GM19023 (cell line): Measurements from ENCODE around the gene STIM2.

Experiments
- ATAC-seq: cut with Tn5 transposase; IDR thresholded peaks from one replicate; pipeline ENCODE4 v1.9.1; 2021; ENCODE audit warnings: mild to moderate bottlenecking, moderate library complexity; ENCODE audit not compliant: unreplicated experiment

The STIM2 gene

GRCh38 chr4:26996745-26997144 is 136.1 kb downstream of the STIM2 start:
- no peak for ATAC-seq

GRCh38 chr4:26999689-27000088 is 139.0 kb downstream of the STIM2 start:
- no peak for ATAC-seq

GRCh38 chr4:27000122-27000521 is 139.5 kb downstream of the STIM2 start:
- no peak for ATAC-seq

DNA sequence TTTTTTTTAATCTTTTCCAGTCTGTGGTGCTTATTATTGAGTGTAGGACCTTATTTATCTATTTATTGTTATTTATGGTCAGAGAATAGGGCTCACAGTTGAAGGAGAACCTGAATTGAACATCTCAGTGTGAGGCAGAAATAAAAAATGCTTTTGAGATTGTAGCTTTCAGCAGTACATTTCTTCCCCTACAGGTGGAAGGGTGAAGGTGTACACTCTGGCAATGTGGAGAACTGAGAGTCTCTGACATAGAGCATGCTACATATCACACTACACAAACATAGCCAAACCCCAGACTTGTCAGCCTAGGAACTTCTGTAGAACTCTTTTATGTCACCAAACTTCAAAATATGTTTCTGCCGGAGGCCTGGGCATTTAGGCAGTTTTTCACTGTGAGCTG is 140.2 kb downstream of the STIM2 start:
- peak; percentile 78 for ATAC-seq

- ATAC-seq: no peak
These were observed 140.9 kb downstream of the STIM2 start for GRCh38 chr4:27001398-27002164.

GRCh38 chr4:27003642-27004113 is 143.0 kb downstream of the STIM2 start:
- ATAC-seq: no peak

DNA sequence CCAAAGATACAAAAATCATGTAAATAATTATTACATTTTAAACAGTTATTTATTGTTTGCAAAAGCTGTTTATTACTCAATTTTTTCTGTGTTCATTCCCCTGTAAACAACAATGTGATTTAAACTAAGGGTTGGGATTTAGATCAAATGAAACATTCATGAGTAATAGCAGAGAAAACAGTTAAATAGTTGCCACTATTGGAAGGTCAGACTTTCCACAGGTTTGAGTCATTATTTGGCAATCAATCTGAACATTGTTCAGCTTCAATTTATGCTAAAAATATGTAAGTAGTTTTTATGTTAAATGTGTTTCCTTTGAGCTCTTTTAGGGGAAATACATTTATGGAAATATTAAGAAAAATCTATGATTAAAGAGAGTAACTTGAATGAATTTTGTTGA is 144.9 kb downstream of the STIM2 start:
- no peak for ATAC-seq

DNA sequence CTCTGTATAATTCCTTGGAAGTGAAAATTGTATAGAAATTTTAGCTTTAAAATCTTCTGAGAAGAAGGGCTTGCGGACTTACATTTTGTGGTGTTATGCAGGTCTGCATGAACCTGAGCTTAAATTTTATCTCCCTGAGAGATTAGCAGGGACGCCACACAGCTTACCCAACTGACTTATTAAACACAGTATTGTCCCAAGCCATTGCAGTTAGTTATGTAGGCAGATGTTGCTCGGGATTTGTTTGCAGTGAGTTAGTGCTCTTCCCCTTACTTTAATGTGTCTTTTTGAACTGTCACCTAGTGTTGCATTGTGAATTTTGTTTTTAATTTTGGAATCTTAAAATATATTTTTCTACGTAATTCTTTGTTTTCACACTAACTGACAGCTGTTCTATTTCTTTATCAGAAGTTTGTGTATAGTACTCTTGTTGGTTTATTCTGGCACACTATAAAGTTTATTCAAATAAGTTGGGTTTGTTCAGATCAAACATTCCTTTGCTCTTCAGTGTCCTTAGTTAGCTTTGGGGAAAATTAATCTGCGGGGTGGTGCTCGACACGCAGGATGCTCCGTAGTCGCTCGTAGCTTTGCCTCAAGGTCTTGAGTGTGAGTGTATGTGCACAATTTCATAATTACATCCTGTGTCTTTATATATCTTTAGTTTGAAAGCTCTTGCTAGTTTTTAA is 145.4 kb downstream of the STIM2 start:
- ATAC-seq: no peak

GRCh38 chr4:27006646-27007045 is 146.0 kb downstream of the STIM2 start:
- ATAC-seq: no peak

GRCh38 chr4:27007507-27007906 is 146.9 kb downstream of the STIM2 start:
- no peak for ATAC-seq

- ATAC-seq: no peak
These were observed 148.0 kb downstream of the STIM2 start for GRCh38 chr4:27008679-27009078.

DNA sequence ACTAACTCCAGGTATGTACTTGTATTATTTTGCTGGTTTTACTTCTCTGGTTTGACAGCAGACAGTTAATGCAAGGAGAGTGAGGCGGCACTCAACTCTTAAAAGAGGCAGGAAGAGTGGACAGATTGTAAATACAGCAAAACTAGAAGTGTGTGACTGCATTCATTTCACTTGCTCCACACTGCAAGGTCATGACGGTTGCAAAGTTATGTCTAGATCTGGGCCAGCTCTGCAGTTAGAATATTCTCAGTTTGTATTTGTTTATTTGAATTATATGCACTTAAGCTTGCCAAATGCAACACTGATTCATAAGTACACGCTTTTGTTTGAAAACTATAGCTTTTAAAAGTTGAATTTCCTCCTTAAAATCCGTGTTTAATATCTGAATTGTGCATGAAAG is 148.9 kb downstream of the STIM2 start:
- no peak for ATAC-seq

- ATAC-seq: no peak
These were observed 149.8 kb downstream of the STIM2 start for GRCh38 chr4:27010334-27010940.

GRCh38 chr4:27011401-27011800 is 150.8 kb downstream of the STIM2 start:
- no peak for ATAC-seq

GRCh38 chr4:27013012-27013411 is 152.4 kb downstream of the STIM2 start:
- no peak for ATAC-seq

GRCh38 chr4:27016551-27016950 is 155.9 kb downstream of the STIM2 start:
- ATAC-seq: no peak

- no peak for ATAC-seq
These were observed 157.0 kb downstream of the STIM2 start for GRCh38 chr4:27017623-27018022.

DNA sequence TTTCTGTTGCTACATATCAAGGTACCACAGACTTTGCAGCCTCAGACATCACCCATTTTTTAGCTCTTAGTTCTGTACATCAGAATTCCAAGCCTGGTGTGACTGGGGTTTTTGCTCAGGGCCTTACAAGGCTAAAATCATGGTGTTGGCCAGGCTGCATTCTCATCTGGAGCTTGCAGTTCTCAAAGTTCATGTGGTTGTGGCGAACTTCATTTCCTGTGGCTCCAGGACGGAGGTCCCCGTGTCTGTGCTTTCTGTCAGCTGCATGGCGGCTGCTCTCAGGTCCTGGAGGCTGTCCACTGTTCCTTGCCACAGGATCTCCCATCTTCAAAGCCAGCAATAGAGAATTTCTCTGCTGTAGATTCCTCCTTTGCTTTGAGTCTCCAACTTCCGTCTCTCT is 157.4 kb downstream of the STIM2 start:
- ATAC-seq: no peak

DNA sequence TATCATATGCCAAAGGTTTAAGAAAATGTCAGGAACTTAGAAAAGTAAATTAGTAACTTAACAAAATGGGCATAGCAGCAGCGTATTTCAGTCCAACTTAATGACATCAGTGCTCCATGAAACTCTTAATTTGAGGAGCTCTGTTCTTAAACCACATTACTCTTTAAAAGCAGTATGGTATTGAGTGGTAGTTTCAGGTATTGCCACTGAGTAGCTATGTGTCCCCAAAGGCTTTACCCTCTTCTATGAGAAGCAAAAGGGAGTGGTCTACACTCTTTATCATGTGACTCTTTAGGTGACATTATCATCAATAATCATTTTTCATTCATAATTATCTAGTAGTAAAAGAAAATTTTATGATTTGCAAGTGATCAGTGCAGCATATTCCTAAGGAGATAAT is 158.3 kb downstream of the STIM2 start:
- ATAC-seq: no peak

GRCh38 chr4:27019766-27020165 is 159.1 kb downstream of the STIM2 start:
- no peak for ATAC-seq

DNA sequence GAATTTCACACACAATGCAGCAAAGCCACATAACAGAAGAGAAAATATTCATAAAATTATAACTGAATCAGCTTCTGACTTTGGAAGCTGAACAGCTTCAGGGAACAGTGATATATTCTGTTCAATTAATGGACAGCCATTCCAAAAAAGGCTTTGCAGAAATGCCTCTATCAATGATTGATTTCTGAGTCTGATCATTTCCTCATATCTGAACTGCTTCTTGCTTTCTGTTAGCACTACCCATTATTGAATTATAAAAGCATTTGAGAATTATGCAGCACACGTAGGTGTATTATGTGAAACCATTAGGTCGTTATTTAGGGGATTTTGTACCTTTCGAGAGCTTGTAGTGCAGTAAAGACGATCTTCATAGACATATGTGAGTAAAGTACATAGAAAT is 159.6 kb downstream of the STIM2 start:
- no peak for ATAC-seq

- ATAC-seq: no peak
These were observed 160.0 kb downstream of the STIM2 start for GRCh38 chr4:27020603-27021002.
